GM18868 (cell line): ENCODE data around the gene TAF4B.
"Not testable (repeated sequence)": the region's sequence is repeated elsewhere in the genome, so short reads cannot be mapped to it uniquely, and the experiment has no call there.

Source experiments
- ATAC-seq: cut with Tn5 transposase; IDR thresholded peaks from one replicate; pipeline ENCODE4 v1.9.1; 2021; ENCODE audit warnings: mild to moderate bottlenecking, moderate library complexity; ENCODE audit not compliant: unreplicated experiment

TAF4B gene, protein sequence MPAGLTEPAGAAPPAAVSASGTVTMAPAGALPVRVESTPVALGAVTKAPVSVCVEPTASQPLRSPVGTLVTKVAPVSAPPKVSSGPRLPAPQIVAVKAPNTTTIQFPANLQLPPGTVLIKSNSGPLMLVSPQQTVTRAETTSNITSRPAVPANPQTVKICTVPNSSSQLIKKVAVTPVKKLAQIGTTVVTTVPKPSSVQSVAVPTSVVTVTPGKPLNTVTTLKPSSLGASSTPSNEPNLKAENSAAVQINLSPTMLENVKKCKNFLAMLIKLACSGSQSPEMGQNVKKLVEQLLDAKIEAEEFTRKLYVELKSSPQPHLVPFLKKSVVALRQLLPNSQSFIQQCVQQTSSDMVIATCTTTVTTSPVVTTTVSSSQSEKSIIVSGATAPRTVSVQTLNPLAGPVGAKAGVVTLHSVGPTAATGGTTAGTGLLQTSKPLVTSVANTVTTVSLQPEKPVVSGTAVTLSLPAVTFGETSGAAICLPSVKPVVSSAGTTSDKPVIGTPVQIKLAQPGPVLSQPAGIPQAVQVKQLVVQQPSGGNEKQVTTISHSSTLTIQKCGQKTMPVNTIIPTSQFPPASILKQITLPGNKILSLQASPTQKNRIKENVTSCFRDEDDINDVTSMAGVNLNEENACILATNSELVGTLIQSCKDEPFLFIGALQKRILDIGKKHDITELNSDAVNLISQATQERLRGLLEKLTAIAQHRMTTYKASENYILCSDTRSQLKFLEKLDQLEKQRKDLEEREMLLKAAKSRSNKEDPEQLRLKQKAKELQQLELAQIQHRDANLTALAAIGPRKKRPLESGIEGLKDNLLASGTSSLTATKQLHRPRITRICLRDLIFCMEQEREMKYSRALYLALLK

DNA sequence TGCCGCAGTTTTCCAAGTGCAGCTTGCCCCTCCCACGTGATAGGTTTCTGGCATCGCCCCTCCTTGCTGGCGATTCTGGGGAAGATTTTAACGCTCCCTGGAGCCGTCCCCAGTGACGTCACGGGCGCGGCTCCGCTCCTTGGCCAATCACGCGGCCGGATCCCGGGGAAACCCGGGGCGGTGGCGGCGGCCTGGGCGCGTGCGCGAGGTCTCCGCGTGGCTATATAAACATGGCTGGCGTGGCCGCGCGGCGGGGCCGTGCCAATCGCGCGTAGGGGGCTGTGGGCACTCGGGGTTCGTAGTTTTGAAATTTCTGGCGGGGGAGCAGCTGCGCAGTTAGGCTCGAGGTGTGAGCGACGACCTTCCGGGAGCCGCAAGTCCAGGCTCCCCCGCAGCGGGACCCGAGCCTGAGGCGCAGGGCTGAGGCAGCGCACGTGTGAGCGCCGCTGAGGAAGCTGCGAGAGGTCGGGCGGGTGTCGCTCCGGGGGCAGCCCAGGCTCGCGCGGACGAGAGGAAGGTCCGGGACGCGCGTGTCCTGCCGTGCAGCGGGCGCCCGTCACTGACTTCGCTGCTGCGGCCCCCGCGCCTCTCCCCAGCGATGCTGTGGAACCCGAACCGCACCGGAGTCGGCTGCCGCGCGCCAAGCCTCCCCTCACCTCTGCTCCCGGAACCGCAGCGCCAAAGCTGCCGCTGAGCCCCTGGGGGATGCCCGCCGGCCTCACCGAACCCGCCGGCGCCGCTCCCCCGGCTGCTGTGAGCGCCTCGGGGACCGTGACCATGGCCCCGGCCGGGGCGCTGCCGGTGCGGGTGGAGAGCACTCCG lies at the start of gene TAF4B:
Gene TAF4B, plus strand, starts transcription at position 217 of the 822 bp plus-strand sequence. Its CDS starts 489 bp downstream, at position 706.
- peak; percentile 84 for ATAC-seq

DNA sequence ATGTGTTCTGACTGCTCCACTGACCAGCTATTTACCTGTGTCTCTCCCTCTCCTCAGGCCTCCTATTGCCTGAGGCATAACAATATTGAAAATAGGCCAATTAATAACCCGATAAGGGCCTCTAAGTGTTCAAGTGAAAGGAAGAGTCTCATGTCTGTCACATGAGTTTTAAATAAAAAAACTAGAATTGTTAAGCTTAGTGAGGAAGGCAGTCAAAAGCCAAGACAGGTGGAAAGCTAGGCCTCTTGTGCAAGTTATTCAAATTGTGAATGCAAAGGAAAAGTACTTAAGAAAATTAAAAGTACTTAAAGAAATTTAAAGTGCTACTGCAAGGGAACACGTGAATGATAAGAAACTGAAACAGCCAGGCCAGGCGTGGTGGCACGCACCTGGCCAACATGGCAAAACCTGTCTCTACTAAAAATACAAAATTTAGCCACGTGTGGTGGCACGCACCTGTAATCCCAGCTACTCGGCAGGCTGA lies 44.9 kb upstream of the TAF4B start:
- ATAC-seq = peak; percentile 59

DNA sequence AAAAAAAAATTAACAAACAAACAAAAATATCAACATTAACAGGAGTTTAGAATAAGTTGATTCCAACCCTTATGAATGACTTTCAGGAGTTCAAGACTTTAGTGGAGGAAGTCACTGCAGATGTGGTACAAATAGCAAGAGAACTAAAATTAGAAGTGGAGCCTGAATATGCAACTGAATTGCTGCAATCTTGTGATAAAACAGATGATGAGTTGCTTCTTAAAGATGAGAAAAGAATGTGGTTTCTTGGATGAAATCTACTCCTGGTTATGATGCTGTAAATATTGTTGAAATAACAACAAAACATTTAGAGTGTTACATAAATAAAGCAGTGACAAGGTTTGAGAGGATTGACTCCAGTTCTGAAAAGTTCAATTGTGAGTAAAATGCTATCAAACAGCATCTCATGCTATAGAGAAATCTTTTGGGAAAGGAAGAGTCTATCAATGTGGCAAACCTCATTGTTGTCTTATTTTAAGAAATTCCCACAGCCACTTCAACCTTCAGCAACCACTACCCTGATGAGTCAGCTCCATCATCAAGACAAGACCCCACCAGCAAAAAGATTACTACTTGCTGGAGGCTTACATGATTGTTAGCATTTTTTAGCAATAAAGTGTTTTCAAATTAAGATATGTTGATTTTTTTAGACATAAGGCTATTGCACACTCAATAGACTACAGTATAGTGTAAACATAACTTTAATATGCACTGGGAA lies 42.7 kb upstream of the TAF4B start:
- ATAC-seq = no peak

DNA sequence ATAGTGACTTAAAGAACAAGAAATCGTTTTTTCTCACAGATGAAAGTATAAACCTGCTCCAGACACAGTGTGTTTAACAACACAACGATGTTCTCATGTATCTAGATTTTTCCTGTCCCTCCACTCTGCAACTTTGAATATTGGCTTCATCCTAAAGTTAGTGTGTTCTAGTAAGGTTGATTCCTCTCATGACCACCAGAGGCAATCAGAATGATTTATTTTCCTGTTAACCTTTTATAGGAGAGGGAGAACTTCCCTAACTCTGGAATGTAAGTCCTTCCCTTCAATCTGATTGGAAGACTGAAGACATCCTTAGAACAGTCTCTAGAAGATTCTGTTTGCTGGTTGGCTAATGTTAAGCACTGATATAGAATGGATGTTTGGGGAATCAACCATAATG lies 41.0 kb upstream of the TAF4B start:
- ATAC-seq = no peak

DNA sequence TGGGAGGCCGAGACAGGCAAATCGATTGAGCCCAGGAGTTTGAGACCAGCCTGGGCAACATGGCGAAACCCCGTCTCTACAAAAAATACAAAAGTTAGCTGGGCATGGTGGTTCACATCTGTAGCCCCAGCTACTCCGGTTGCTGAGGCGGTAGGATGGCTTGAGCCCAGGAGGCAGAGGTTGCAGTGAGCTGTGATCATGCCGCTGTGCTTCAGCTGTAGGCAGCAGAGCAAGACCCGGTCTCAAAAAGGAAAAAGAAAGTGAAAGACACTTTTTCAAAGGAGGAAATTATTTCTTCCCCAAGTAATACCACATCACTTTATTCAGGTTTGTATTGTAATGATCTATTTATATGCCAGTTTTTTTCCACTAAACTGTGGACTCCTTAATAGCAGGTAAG lies 35.7 kb upstream of the TAF4B start:
- ATAC-seq = peak; percentile 92

DNA sequence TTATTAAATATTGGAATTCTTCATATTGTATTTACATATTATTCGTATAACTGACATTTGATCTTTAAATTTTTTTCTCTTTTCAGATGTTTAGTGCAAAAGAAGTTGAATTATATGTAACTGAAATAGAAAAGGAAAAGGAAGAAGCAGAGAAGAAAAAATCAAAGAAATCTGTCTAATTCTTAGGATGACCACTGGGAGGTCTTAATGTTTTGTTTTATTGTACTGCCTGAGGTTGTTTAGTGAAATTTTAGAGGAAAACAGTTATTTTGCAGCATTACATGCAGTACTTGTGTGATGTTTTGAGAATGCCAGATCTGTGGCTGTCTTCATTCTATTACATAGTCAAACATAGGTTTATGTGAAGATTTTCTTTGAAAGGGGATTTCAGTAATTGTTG lies 34.0 kb upstream of the TAF4B start:
- ATAC-seq = no peak

DNA sequence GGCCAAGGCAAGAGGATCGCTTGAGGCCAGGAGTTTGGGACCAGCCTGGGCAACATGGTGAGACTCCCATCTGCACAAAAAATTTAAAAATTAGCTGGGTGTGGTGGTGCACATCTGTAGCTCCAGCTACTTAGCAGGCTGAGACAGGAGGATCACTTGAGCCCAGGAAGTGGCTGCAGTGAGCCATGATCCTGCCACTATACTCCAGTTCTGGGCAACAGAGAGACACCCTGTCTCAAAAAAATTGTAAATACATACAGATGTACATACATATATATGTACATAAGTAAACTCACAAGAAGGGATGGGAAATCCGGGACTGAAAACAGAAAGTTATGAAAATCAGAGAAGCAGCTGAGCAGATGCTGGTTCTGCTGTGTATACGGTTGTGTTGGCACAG lies 29.6 kb upstream of the TAF4B start:
- no peak for ATAC-seq

DNA sequence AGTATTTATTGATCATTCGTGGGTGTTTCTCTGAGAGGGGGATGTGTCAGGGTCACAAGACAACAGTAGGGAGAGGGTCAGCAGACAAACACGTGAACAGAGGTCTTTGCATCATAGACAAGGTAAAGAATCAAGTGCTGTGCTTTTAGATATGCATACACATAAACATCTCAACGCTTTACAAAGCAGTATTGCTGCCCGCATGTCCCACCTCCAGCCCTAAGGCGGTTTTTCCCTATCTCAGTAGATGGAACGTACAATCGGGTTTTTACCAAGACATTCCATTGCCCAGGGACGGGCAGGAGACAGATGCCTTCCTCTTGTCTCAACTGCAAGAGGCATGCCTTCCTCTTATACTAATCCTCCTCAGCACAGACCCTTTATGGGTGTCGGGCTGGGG lies 24.2 kb upstream of the TAF4B start:
- ATAC-seq = not testable (repeated sequence)

DNA sequence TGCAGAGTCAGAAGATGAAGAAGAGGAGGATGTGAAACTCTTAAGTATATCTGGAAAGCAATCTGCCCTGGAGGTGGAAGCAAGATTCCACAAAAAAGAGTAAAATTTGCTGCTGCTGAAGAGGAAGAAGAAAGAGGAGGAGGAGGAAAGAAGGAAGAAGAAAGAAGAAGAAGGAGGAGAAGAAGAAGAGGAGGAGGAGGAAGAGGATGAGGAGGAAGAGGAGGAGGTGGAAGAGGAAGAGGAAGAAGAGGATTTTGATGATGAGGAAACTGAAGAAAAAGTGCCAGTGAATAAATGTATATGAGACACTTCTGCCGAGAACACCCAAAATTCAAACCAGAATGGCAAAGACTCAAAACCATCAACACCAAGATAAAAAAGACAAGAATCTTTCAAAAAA lies 20.9 kb upstream of the TAF4B start:
- ATAC-seq = no peak

DNA sequence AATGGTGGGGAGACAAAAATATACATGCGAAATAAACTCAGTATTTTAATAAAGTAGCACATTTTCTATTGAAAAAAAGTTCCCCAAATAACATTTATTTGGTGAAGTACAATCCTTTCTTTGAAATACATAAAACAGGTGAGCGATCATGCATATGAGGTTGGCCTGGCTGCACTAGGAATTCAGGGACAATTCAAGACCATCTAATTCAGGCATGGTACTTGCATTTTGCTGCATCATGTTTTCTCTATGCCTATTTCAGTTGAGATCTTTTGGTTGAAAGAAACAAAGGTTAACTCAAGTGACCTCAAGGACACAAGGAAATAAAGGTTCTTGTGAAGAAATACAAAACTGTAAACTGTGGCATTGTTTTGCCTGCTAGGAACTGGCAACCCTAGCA lies 19.8 kb upstream of the TAF4B start:
- ATAC-seq = no peak

DNA sequence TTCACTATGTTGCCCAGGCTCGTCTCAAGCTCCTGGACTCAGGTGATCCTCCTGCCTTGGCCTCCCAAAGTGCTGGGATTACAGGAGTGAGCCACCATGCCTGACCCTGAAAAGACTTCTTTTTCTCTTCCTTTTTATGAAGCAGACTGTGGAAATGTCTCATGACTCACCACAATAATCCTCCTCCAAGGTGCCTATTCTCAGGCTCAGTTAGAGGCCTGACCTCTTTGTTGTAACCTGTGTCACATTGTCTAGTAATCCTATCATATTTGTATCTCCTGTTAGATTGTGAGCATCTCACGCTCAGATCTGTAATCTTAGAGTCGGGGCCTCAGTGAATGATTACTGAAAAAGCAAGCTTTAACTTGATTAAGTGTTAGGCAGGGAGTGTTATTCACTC lies 18.3 kb upstream of the TAF4B start:
- ATAC-seq = no peak

DNA sequence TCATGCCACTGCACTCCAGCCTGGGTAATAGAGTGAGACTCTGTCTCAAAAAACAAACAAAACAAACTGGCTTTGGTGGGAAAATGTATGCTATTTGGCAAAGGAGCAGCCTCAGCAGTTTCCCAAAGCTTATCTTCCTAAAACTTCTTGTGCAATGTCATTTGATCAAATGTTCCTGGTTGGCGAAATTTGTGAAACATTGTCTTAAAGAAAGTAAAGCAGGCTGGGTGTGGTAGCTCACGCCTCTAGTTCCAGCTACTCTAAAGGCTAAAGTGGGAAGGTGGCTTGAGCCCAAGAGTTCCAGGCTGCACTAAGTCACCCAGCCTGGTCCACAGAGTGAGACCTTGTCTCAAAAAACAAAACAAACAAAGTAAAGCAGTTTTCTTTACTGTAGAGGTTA lies 17.3 kb upstream of the TAF4B start:
- ATAC-seq = no peak

DNA sequence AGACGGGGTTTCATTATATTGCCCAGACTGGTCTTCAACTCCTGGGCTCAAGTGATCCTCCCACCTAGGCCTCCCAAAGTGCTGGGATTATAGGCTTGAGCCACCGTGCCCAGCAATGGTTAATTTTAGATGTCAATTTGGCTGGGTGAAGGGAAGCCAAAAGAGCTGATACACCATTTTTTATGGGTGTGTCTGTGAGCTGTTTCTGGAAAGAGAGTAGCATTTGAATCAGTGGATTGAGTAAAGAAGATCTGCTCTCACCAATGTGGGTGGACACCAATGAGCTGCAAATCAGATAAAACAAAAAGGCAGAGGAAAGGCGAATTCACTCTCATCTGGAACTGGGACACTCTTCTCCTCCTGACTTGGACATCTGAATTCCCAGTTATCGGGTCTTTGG lies 16.1 kb upstream of the TAF4B start:
- no peak for ATAC-seq

DNA sequence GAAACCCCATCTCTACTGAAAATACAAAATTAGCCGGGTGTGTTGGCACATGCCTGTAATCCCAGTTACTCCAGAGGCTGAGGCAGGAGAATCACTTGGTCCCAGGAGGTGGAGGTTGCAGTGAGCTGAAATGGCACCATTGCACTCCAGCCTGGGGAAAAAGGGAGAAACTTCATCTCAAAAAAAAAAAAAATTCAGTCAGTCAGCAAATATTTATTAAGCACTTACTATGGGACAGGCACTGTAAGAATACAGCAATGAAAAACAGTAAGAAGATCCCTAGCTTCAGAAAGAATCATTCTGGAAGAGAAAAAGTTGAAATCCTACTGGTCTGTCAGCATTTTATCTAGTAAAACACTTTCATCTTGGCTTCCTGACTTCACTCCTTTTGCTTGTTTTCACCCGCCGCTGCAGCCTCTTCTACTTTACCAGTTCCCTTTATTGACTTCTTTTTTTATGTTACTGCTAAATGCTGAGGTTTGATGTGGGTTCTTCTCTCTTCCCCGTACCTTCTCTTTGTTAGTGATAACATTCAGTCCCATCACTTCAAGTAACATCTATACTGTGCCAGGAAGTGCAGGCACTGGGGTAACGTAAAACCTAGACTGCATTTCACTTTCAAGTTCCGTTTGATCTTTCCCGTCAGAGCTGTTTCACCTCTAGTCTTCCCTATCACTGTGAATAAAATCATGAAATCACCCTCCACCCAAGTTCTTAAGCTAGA lies 10.8 kb upstream of the TAF4B start:
- ATAC-seq = peak; percentile 98

DNA sequence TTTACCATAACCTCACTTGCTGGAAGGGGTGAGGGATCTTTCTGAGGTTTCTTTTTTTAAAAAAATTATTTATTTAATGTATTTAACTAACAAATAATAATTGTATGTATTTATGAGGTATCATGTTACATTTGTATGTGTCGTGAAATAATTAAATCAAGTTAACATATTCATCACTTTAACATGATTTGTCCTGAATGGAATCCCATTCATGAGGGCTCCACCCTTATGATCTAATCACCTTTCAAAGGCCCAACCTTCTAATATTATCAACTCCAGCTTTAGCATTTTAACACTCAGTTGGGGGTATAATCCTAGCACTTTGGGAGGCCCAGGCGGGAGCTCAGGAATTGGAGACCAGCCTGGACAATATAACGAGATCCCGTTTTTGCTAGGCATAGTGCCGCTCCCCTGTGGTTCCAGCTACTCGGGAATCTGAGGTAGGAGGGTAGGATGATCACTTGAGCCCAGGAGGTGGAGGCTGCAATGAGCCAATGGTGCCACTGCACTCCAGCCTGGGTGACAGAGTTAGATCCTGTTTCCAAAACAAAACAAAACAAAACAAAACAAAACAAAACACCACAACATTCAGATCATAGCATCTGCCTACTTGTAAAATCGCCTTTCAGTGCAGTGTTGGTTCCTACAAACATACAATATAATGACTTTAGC lies 1.1 kb upstream of the TAF4B start:
- ATAC-seq = no peak

DNA sequence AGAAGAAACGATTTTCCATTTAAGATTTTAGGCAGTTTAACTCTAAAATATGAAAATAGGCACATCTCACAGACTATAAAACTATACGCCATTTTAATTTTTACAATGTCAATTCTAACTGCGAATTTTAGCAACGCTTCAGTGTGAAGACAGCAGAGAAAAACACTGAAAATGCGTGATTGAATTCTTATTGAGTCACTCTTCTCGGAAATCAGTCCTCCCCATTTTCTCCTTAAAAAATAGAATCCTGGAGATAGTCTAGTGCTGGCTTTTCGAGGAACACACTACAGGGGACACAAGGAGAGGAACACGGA lies 373 bp upstream of the TAF4B start:
- ATAC-seq = peak; percentile 1

DNA sequence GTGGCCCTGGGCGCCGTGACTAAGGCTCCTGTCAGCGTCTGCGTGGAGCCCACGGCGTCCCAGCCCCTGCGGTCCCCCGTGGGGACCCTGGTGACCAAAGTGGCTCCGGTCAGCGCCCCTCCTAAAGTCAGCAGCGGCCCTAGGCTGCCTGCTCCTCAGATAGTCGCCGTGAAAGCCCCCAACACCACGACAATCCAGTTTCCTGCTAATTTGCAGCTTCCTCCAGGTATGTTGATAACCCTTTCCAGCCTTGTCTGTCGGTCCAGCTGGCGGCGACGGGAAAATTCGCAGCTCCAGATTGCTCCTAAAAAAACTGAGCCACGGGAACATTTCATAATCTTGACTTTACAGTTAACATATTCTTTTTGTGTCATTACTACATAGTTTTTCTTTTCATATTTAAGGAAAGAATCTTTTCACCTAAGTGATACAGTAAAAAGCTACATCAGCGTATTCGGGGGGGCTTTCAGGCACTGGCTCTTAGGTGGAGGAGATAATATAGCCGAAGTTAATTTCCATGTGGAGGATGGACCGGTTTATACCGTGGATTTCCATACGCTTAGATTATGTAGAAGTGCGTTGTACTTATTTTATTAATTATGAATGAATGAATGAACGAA lies 916 bp downstream of the TAF4B start:
- ATAC-seq = no peak

DNA sequence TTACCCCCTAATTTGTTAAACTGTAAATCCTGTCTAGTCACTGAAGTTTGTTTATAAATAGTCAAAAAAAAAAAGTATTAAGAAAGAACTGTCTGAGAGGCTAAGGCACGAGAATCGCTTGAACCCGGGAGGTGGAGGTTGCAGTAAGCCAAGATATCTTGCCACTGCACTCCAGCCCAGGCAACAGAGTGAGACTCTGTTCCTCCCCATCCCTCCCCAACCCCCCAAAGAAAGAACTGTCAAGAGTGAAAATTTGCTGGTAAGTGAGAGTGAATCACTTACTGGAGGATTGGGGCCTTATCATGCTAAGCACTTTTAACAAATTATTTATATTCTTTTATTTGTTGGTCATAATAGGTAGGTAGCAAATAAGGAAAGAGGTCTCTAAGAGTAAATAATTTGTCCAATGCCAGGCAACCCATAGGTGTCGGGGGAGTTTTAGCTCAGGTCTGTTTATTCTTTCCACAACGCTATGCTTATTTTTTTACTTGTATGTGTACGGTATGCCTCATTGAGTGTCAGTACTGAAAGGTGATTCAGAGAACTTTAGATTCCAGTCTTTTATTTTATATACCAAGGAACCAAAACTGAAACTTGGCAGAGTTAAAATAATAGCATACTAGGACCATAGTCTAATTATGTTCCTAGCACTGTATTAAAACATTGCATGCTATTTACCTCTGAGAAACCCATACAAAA lies 2.5 kb downstream of the TAF4B start:
- ATAC-seq = no peak
